Transverse colon (tissue), 4 donors: Measurements from ENCODE around the gene ACTN1. TPM values are rescaled to one million over a fixed set of nuclear protein-coding genes. Genes with fewer than 3 reads are reported as not detected.
A peak's percentile ranks its signal among the peaks of the same experiment; 100 is the strongest.

Experiments
- DNase-seq: peaks from one replicate; pipeline ENCODE4 v3.0.0-alpha.2; 2019
- H3K27ac ChIP-seq, 4 donors: fragments of 200-600 bp; sonication (generic); 2 replicates each; pipeline ENCODE4 v1.5.1; 2016 to 2018; ENCODE audit warnings: inconsistent platforms in 4 of 4
- H3K27me3 ChIP-seq: fragments of 200-600 bp; sonication (generic); 2 replicates; pipeline ENCODE4 v1.5.1; 2017; ENCODE audit warnings: inconsistent platforms
- H3K36me3 ChIP-seq, 4 donors: fragments of 200-600 bp; sonication (generic); 2 replicates each; pipeline ENCODE4 v1.5.1; 2017 to 2019; ENCODE audit warnings: inconsistent platforms in 4 of 4
- H3K4me1 ChIP-seq, 4 donors: fragments of 200-600 bp; sonication (generic); 2 replicates each; pipeline ENCODE4 v1.5.1; 2017 to 2020; ENCODE audit warnings: inconsistent platforms in 4 of 4
- H3K4me3 ChIP-seq, 4 donors: fragments of 200-600 bp; sonication (generic); 1 replicate in 1 of 4; 2 replicates in 3 of 4; pipeline versions ENCODE4 v1.5.1 to v1.6.1; 2017 to 2019; ENCODE audit warnings: inconsistent platforms in 4 of 4
- H3K9me3 ChIP-seq, 2 donors: fragments of 200-600 bp; sonication (generic); 2 replicates each; pipeline ENCODE4 v1.5.1; 2017 to 2019; ENCODE audit warnings: inconsistent platforms in 2 of 2
- EP300 ChIP-seq: sonication (generic); formaldehyde crosslinking; IDR thresholded peaks from one replicate; pipeline ENCODE4 v1.6.1; 2017; ENCODE audit warnings: antibody characterized with exemption, low read depth
- POLR2A ChIP-seq: fragments of 450-650 bp; IDR thresholded peaks from one replicate; pipeline ENCODE4 v1.6.1; 2016; ENCODE audit warnings: antibody characterized with exemption, mild to moderate bottlenecking, moderate library complexity
- POLR2AphosphoS5 ChIP-seq, 3 donors: sonication (generic); formaldehyde crosslinking; IDR thresholded peaks; one replicate each; pipeline ENCODE4 v1.6.1; 2016; ENCODE audit warnings: antibody characterized with exemption in 3 of 3
- WGBS, 2 donors: methylation state at CpG; one replicate each; pipeline ENCODE4 v1.1.5; 2018; ENCODE audit warnings: low coverage in 1 of 2; 5-methylcytosine and 5-hydroxymethylcytosine counted together
- in situ Hi-C, 4 donors: fragments of 200-750 bp; cut with MboI; loops; one replicate each; pipeline versions ENCODE4 v1.15.0 to v1.15.1; 2017; ENCODE audit warnings: low sequenced_read_pairs in 3 of 4, low pct_ligation_motif_present in 1 of 4, low pct_unique_long_range_greater_than_20kb in 1 of 4
- intact Hi-C: fragments of 100-400 bp; cut with DNase I; formaldehyde crosslinking; loops from one replicate; pipeline ENCODE4 v1.15.1; 2023; ENCODE audit warnings: low total_unique reads
- total RNA-seq, 4 donors: library from RNA; depleted of rRNA; stranded (reverse); fragments of >200 nt; gene quantifications; one replicate each; pipeline ENCODE4 v1.1.0, GENCODE V29; 2016
- TF ChIP-seq, protein P1 (sequence below), 5 experiments: fragments of 200-600 bp in 3 of 5; fragments of 450-650 bp in 2 of 5; sonication (generic) in 3 of 5; IDR thresholded peaks; 1 replicate in 2 of 5; 2 replicates in 3 of 5; pipeline ENCODE4 v1.5.1; 2016 to 2017; ENCODE audit warnings: antibody characterized with exemption in 5 of 5, inconsistent platforms in 3 of 5, mild to moderate bottlenecking in 2 of 5, moderate library complexity in 1 of 5

The ACTN1 gene
- total RNA-seq, 4 donors from 2014 or later = 127 to 403 (median 197) TPM

DNA sequence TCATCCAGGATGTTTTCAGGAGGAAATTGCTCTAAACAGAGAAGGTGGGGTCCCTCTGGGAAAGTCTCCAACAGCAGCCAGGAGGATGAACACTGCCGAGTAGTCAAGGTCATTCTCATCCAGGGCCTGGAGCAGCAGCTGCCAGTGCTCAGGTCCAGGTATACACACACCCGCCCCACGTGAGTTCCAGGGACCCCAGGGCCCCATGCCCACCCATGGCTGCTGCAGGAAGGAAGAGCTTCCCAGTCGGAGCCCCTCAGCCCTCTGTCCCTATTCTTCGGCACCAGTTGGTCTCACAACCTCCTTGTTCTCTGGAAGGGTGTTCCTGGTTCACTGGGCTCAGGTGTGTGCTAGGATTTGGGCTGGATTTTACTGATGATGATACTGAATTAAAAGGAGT is 72.7 kb downstream of the ACTN1 start:
- in situ Hi-C loops = loop anchor here in 2 of 4 donors (25.0 kb wide), 1 partner anchor 181 kb away; no protein-coding TSS in a partner anchor
- DNase-seq = no peak
- Histone ChIP-seq H3K27ac (peak overlapping the region; percentile 16 to 64 (median 47)), H3K36me3 (peaks cover 0 to 30% (median 5%) of the 10 kb centered on the region in 4 donors), H3K4me1 (peaks cover 0 to 7% (median 3%) of the 10 kb centered on the region in 4 donors), H3K9me3 (no peaks in the 10 kb centered on the region), H3K4me3 (no peak overlapping the region), H3K27me3 (no peaks in the 10 kb centered on the region)
- TF ChIP-seq, protein P1, sequence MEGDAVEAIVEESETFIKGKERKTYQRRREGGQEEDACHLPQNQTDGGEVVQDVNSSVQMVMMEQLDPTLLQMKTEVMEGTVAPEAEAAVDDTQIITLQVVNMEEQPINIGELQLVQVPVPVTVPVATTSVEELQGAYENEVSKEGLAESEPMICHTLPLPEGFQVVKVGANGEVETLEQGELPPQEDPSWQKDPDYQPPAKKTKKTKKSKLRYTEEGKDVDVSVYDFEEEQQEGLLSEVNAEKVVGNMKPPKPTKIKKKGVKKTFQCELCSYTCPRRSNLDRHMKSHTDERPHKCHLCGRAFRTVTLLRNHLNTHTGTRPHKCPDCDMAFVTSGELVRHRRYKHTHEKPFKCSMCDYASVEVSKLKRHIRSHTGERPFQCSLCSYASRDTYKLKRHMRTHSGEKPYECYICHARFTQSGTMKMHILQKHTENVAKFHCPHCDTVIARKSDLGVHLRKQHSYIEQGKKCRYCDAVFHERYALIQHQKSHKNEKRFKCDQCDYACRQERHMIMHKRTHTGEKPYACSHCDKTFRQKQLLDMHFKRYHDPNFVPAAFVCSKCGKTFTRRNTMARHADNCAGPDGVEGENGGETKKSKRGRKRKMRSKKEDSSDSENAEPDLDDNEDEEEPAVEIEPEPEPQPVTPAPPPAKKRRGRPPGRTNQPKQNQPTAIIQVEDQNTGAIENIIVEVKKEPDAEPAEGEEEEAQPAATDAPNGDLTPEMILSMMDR (IDR thresholded peaks at IDR 0.05) = no peak
- TF ChIP-seq EP300 (no peak), POLR2A (no peak), POLR2AphosphoS5 (IDR thresholded peaks at IDR 0.05) (no peak)
- intact Hi-C loops = loop anchor here (5.0 kb wide), 1 partner anchor 36 kb away; no protein-coding TSS in a partner anchor
- 44 to 62% methylated on average over 1 to 4 of the region's 5 CpGs for WGBS, 2 donors

DNA sequence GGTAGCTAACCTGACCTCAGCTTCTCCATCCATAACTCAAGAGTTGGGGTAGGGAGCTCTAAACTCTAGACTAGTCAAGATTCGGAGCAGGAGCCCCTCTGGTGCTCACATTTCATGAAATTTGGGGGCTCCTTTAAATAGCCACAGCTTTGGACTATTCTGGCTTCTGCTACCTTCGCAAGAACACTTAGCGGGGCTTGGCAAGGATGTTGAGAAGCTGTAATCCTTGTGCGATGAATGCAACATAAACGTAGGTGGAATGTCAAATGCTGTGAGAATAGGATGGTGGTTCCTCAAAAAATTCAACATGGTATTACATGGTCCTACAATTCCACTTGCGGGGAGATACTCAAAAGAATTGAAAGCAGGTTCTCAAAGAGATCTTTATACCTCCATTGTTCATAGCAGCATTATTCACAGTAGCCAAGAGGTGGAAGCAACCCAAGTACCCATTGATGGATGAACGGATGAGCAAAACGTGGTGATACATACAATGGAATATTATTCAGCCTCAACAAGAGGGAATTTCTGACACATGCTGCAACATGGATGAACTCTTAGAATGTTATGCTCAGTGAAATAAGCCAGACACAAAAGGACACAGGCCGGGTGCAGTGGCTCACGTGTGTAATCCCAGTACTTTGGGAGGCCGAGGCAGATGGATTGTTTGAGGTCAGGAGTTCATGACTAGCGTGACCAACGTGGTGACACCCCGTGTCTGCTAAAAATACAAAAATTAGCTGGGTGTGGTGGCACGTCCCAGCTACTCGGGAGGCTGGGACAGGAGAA is 73.8 kb downstream of the ACTN1 start:
- in situ Hi-C loops (loop anchor here in 2 of 4 donors (25.0 kb wide), 1 partner anchor 182 kb away; no protein-coding TSS in a partner anchor), intact Hi-C loops (loop anchor here (5.0 kb wide), 1 partner anchor 37 kb away; no protein-coding TSS in a partner anchor)
- Histone ChIP-seq H3K36me3 (peaks cover 0 to 35% (median 5%) of the 10 kb centered on the region in 4 donors), H3K27me3 (no peaks in the 10 kb centered on the region), H3K9me3 (no peaks in the 10 kb centered on the region), H3K27ac (peak overlapping the region; percentile 16 to 64 (median 38)), H3K4me3 (no peak overlapping the region), H3K4me1 (peaks cover 0 to 9% (median 3%) of the 10 kb centered on the region in 4 donors)
- peak in 1 of 3 donors; percentile 24 for TF ChIP-seq POLR2AphosphoS5 (IDR thresholded peaks at IDR 0.05)
- TF ChIP-seq POLR2A = no peak
- DNase-seq = no peak
- 69 to 91% methylated on average over 9 to 16 of the region's 16 CpGs for WGBS, 2 donors

DNA sequence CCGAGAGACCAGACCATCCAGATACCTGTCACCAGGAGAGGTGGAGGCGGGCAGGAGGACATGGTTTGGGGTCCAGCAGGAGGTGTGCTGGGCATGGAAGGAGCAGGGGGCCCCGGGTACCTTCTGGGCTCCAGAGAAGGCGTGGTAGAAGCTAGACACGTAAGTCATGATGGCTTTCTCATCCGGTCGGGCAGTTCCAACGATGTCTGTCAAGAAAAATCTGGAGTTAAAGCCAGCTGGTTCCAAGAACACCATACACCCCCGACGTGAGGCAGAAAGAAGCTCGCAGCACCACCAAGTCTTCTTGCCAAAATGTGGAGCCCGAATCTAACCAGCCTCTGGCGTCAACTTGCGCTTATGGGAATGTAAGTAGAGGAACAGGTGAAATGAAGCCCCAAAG is 76.7 kb downstream of the ACTN1 start:
- in situ Hi-C loops = loop anchor here in 2 of 4 donors (25.0 kb wide), 1 partner anchor 185 kb away; no protein-coding TSS in a partner anchor
- intact Hi-C loops = no loop called here
- TF ChIP-seq POLR2AphosphoS5 (IDR thresholded peaks at IDR 0.05) = no peak
- TF ChIP-seq, protein P1 (IDR thresholded peaks at IDR 0.05) = no peak
- no peak for TF ChIP-seq EP300
- TF ChIP-seq POLR2A = no peak
- 85 to 96% methylated on average over 7 to 10 of the region's 14 CpGs for WGBS, 2 donors
- peaks cover 0 to 39% (median 5%) of the 10 kb centered on the region in 4 donors for H3K36me3 ChIP-seq
- no peaks in the 10 kb centered on the region for H3K9me3 ChIP-seq
- no peak overlapping the region for H3K4me3 ChIP-seq
- H3K4me1 ChIP-seq = peaks cover 4 to 18% (median 11%) of the 10 kb centered on the region in 4 donors
- H3K27me3 ChIP-seq = no peaks in the 10 kb centered on the region
- H3K27ac ChIP-seq = peak overlapping the region; percentile 7 to 85 (median 64)
- no peak for DNase-seq

DNA sequence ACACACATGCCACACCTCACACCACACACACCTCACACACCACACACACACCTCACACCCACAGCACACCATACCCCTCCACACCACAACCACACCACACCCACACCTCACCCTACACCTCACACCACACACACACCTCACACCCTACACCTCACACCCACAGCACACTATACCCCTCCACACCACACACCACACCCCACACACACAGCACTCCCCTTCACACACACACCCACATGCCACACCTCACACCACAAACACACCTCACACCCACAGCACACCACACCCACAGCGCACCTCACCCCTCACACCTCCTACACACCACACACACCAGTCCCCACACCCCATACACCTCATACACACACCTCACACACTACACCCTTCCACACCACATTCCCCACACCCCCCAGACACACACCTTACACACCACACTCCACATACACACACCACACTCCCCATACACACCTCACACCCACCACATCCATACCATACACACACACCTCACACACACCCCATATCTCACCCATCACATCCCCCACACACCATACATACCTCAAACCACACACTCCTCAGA is 80.0 kb downstream of the ACTN1 start:
- peaks cover 7 to 19% (median 11%) of the 10 kb centered on the region in 4 donors for H3K4me1 ChIP-seq
- H3K4me3 ChIP-seq = no peak overlapping the region
- TF ChIP-seq EP300 (no peak), POLR2A (no peak), POLR2AphosphoS5 (IDR thresholded peaks at IDR 0.05) (no peak)
- TF ChIP-seq, protein P1 (IDR thresholded peaks at IDR 0.05) = no peak
- intact Hi-C loops = no loop called here
- 64% methylated on average over 1 of the region's 1 CpG; no CpG with 5 or more reads in 1 of the 2 donors for WGBS, 2 donors
- H3K27ac ChIP-seq = peak overlapping the region in 3 of 4 donors; percentile 43 to 85 (median 72)
- DNase-seq = no peak
- H3K9me3 ChIP-seq = no peaks in the 10 kb centered on the region
- peaks cover 0 to 33% (median 7%) of the 10 kb centered on the region in 4 donors for H3K36me3 ChIP-seq
- in situ Hi-C loops = no loop called here
- no peaks in the 10 kb centered on the region for H3K27me3 ChIP-seq
